HepG2 (cell line): Measurements from ENCODE around the gene DNTTIP2. TPM values are rescaled to one million over a fixed set of nuclear protein-coding genes. Genes with fewer than 3 reads are reported as not detected.

Experiments used
- ATF7-NPFF ChIP-seq: sonication (generic); formaldehyde crosslinking; IDR thresholded peaks from 2 replicates; pipeline ENCODE4 v1.8.1; 2023; ENCODE audit warnings: mild to moderate bottlenecking, low read depth, missing genetic modification reagents, moderate library complexity
- CERS6 ChIP-seq: sonication (generic); formaldehyde crosslinking; IDR thresholded peaks from 2 replicates; pipeline ENCODE4 v1.5.0; 2020; ENCODE audit warnings: missing genetic modification reagents
- FOXC1 ChIP-seq: sonication (generic); formaldehyde crosslinking; IDR thresholded peaks from 2 replicates; pipeline ENCODE4 v1.8.0; 2022; ENCODE audit warnings: mild to moderate bottlenecking, missing genetic modification reagents, borderline replicate concordance
- KIAA2018 ChIP-seq: sonication (generic); formaldehyde crosslinking; IDR thresholded peaks from 2 replicates; pipeline ENCODE4 v1.5.0; 2020; ENCODE audit warnings: mild to moderate bottlenecking, missing genetic modification reagents, borderline replicate concordance
- MED8 ChIP-seq: sonication (generic); formaldehyde crosslinking; IDR thresholded peaks from 2 replicates; pipeline ENCODE4 v1.8.1; 2023; ENCODE audit warnings: mild to moderate bottlenecking, missing genetic modification reagents; ENCODE audit not compliant: insufficient replicate concordance
- MIER2 ChIP-seq: IDR thresholded peaks from 2 replicates; pipeline ENCODE4 v1.6.1; 2016; ENCODE audit warnings: missing biosample characterization, missing genetic modification reagents
- NFE2 ChIP-seq: sonication (generic); formaldehyde crosslinking; IDR thresholded peaks from 2 replicates; pipeline ENCODE4 v1.4.0; 2020; ENCODE audit warnings: missing genetic modification reagents
- NFIC ChIP-seq: IDR thresholded peaks from 2 replicates; pipeline ENCODE4 v1.6.1; 2012; ENCODE audit warnings: mild to moderate bottlenecking, low read length, inconsistent platforms
- RORA ChIP-seq: sonication (generic); formaldehyde crosslinking; IDR thresholded peaks from 2 replicates; pipeline ENCODE4 v1.5.0; 2020; ENCODE audit warnings: mild to moderate bottlenecking, missing genetic modification reagents, moderate library complexity
- SETDB1 ChIP-seq: sonication (generic); formaldehyde crosslinking; IDR thresholded peaks from 2 replicates; pipeline ENCODE4 v1.5.1; 2020; ENCODE audit warnings: missing genetic modification reagents, mild to moderate bottlenecking, borderline replicate concordance
- TGIF2 ChIP-seq: IDR thresholded peaks from 2 replicates; pipeline ENCODE4 v1.6.1; 2016; ENCODE audit warnings: control low read depth, missing compliant biosample characterization
- TRAFD1 ChIP-seq: sonication (generic); formaldehyde crosslinking; IDR thresholded peaks from 2 replicates; pipeline ENCODE4 v1.5.1; 2020; ENCODE audit warnings: missing genetic modification reagents, mild to moderate bottlenecking, borderline replicate concordance
- XBP1 ChIP-seq: sonication (generic); formaldehyde crosslinking; IDR thresholded peaks from 2 replicates; pipeline ENCODE4 v1.5.0; 2020; ENCODE audit warnings: missing genetic modification reagents
- YEATS4 ChIP-seq: sonication (generic); formaldehyde crosslinking; IDR thresholded peaks from 2 replicates; pipeline ENCODE4 v1.4.0; 2020; ENCODE audit warnings: missing genetic modification reagents, borderline replicate concordance
- YY1 ChIP-seq: IDR thresholded peaks from 2 replicates; pipeline ENCODE4 v1.6.1; 2011; ENCODE audit warnings: low read length, low read depth, moderate library complexity, mild to moderate bottlenecking; ENCODE audit not compliant: insufficient read depth, insufficient replicate concordance
- ZNF296 ChIP-seq: sonication (generic); formaldehyde crosslinking; conservative IDR thresholded peaks from 2 replicates; pipeline ENCODE4 v1.5.0; 2020; ENCODE audit warnings: mild to moderate bottlenecking, missing genetic modification reagents
- ZNF775 ChIP-seq: sonication (generic); formaldehyde crosslinking; IDR thresholded peaks from 2 replicates; pipeline ENCODE4 v1.4.0; 2020; ENCODE audit warnings: missing genetic modification reagents, mild to moderate bottlenecking, moderate library complexity, borderline replicate concordance
- ZNF790 ChIP-seq: sonication (generic); formaldehyde crosslinking; IDR thresholded peaks from 2 replicates; pipeline ENCODE4 v1.8.0; 2022; ENCODE audit warnings: missing genetic modification reagents, mild to moderate bottlenecking, borderline replicate concordance
- polyA plus RNA-seq, 8 experiments: library from polyadenylated mRNA; depleted of rRNA in 3 of 8; stranded (reverse) in 7 of 8; unstranded in 1 of 8; fragments of >200 nt; fragmentation: Illumina TruSeq in 4 of 8; extraction: Trizol in 4 of 8; gene quantifications; 2 replicates each; pipeline versions ENCODE4 v1.2.1 to v1.2.3, GENCODE V29; 2011 to 2016; ENCODE audit warnings: low read depth in 4 of 8, missing spikeins in 1 of 8, mixed read lengths in 1 of 8; ENCODE audit not compliant: insufficient read depth in 1 of 8
- total RNA-seq, 5 experiments: library from RNA; depleted of rRNA; stranded (reverse); fragments of >200 nt; fragmentation: Illumina TruSeq; extraction: Trizol; gene quantifications; 2 replicates each; pipeline ENCODE4 v1.2.3, GENCODE V29; 2016; ENCODE audit warnings: low read depth in 1 of 5

Gene DNTTIP2
- total and polyA plus RNA-seq, 2 of the 13 experiments (the other 11 are each of a cell fraction or from before 2014, with no cell fraction given): 11.4 to 63.3 TPM

GRCh38 chr1:93846992-93847810 lies 31.8 kb downstream of the DNTTIP2 start (continued):
- TF ChIP-seq KIAA2018 (CRISPR knock-in tag) (no peak), RORA (CRISPR knock-in tag) (no peak), YEATS4 (peak; percentile 28), MED8 (CRISPR knock-in tag) (peak; percentile 45), NFIC (no peak; the same call in 1 of the 2 replicates), MIER2 (CRISPR knock-in tag) (no peak), TGIF2 (CRISPR knock-in tag) (peak; percentile 86), XBP1 (no peak), ATF7-NPFF (no peak; the same call in 1 of the 2 replicates), YY1 (no peak), ZNF790 (CRISPR knock-in tag) (peak; percentile 64; the same call in 1 of the 2 replicates), NFE2 (CRISPR knock-in tag) (no peak), ZNF296 (CRISPR knock-in tag) (no peak), SETDB1 (CRISPR knock-in tag) (no peak), CERS6 (CRISPR knock-in tag) (no peak; the same call in 1 of the 2 replicates), FOXC1 (0 out of 2 replicates have a peak, but pooled peaks have one; percentile 15), ZNF775 (CRISPR knock-in tag) (0 out of 2 replicates have a peak, but pooled peaks have one; percentile 49), TRAFD1 (no peak)
